NCI-H774 (cell line): ENCODE measurements around the gene NLGN3.

Experiments
- DNase-seq: peaks from one replicate; lab custom pipeline; 2025; lab: John Stamatoyannopoulos, UW

Gene NLGN3

GRCh38 chrX:71118032-71118984, 26.3 kb upstream of the NLGN3 start, which contains the start of gene MED12:
TSS of gene MED12 (plus strand) at chrX:71118596. CDS start at chrX:71118755, 159 bp downstream.
- peak; percentile 19 for DNase-seq

- no peak for DNase-seq
These were observed 25.6 kb upstream of the NLGN3 start for GRCh38 chrX:71118985-71119535.

- DNase-seq, result no peak
These were observed 16.3 kb upstream of the NLGN3 start for GRCh38 chrX:71128166-71128833.

GRCh38 chrX:71128915-71129765, 15.5 kb upstream of the NLGN3 start:
- DNase-seq, result peak; percentile 14

- no peak for DNase-seq
These were observed 13.1 kb upstream of the NLGN3 start for GRCh38 chrX:71131510-71131909.

- no peak for DNase-seq
These were observed 4.2 kb upstream of the NLGN3 start for GRCh38 chrX:71140440-71140839.

- no peak for DNase-seq
These were observed 1.1 kb upstream of the NLGN3 start for GRCh38 chrX:71143508-71143907.

- no peak for DNase-seq
These were observed 3.0 kb downstream of the NLGN3 start for GRCh38 chrX:71147496-71148277.

- DNase-seq, result no peak
These were observed 3.6 kb downstream of the NLGN3 start for GRCh38 chrX:71148278-71148663.

- no peak for DNase-seq
These were observed 6.7 kb downstream of the NLGN3 start for GRCh38 chrX:71151366-71151765.

- no peak for DNase-seq
These were observed 9.6 kb downstream of the NLGN3 start for GRCh38 chrX:71154196-71154595.

GRCh38 chrX:71154641-71155040, 10.0 kb downstream of the NLGN3 start:
- DNase-seq, result no peak

GRCh38 chrX:71158603-71159002, 14.0 kb downstream of the NLGN3 start:
- no peak for DNase-seq

GRCh38 chrX:71159335-71159734, 14.7 kb downstream of the NLGN3 start:
- no peak for DNase-seq

GRCh38 chrX:71160475-71160874, 15.8 kb downstream of the NLGN3 start:
- DNase-seq, result no peak

GRCh38 chrX:71162981-71163380, 18.3 kb downstream of the NLGN3 start:
- no peak for DNase-seq

GRCh38 chrX:71164071-71164470, 19.4 kb downstream of the NLGN3 start:
- no peak for DNase-seq

- DNase-seq, result no peak
These were observed 21.8 kb downstream of the NLGN3 start for GRCh38 chrX:71166461-71166860.

- DNase-seq, result no peak
These were observed 22.6 kb downstream of the NLGN3 start for GRCh38 chrX:71167031-71167781.

GRCh38 chrX:71168134-71168533, 23.5 kb downstream of the NLGN3 start:
- no peak for DNase-seq
